BLaER1 treated with 17β-estradiol and CSF1 and Interleukin-3, amounts not matched to agents 10 nM and 100 nM (cell line): ENCODE data around the gene SH2D3A.

Source experiments
- H3K27ac ChIP-seq, 11 experiments: shearing (Covaris generic); formaldehyde crosslinking; 2 replicates each; pipeline ENCODE4 v1.8.1; 2022
- H3K27me3 ChIP-seq, 11 experiments: shearing (Covaris generic); formaldehyde crosslinking; 2 replicates each; pipeline ENCODE4 v1.8.1; 2022
- H3K36me3 ChIP-seq, 11 experiments: shearing (Covaris generic); formaldehyde crosslinking; 2 replicates each; pipeline ENCODE4 v1.8.1; 2022
- H3K4me1 ChIP-seq, 10 experiments: shearing (Covaris generic); formaldehyde crosslinking; 2 replicates each; pipeline ENCODE4 v1.8.1; 2022
- H3K4me2 ChIP-seq, 11 experiments: shearing (Covaris generic); formaldehyde crosslinking; 2 replicates each; pipeline ENCODE4 v1.8.1; 2022
- H3K4me3 ChIP-seq, 10 experiments: shearing (Covaris generic); formaldehyde crosslinking; 2 replicates each; pipeline ENCODE4 v1.8.1; 2022
- H3K9ac ChIP-seq, 11 experiments: shearing (Covaris generic); formaldehyde crosslinking; 2 replicates each; pipeline ENCODE4 v1.8.1; 2022
- H3K9me3 ChIP-seq, 11 experiments: shearing (Covaris generic); formaldehyde crosslinking; replicated peaks in 1 of 11; 2 replicates each; pipeline ENCODE4 v1.8.1; 2022
- H4K20me1 ChIP-seq, 11 experiments: shearing (Covaris generic); formaldehyde crosslinking; 2 replicates each; pipeline ENCODE4 v1.8.1; 2022
- Cebpa-rat ChIP-seq, 11 experiments: shearing (Covaris generic); IDR thresholded peaks; 2 replicates each; pipeline ENCODE4 v1.8.1; 2022

SH2D3A gene

GRCh38 chr19:6716610-6716970 is 50.6 kb downstream of the SH2D3A start:
- Histone ChIP-seq H3K4me3 (no peak overlapping the region), H3K9me3 (no peaks in the 10 kb centered on the region), H3K4me2 (no peak overlapping the region), H4K20me1 (peaks cover 0 to 53% (median 0%) of the 10 kb centered on the region in 11 experiments; a peak in 7 of 22 replicates), H3K27ac (no peak overlapping the region), H3K27me3 (peaks cover 5 to 16% (median 8%) of the 10 kb centered on the region in 11 experiments), H3K36me3 (peaks cover 0 to 51% (median 10%) of the 10 kb centered on the region in 11 experiments; a peak in 12 of 22 replicates), H3K9ac (no peak overlapping the region), H3K4me1 (peaks cover 17 to 30% (median 25%) of the 10 kb centered on the region in 10 experiments)
- no peak for TF ChIP-seq Cebpa-rat (IDR thresholded peaks at IDR 0.05)

GRCh38 chr19:6714749-6715555 is 52.3 kb downstream of the SH2D3A start:
- TF ChIP-seq Cebpa-rat (IDR thresholded peaks at IDR 0.05) = no peak
- Histone ChIP-seq H3K9me3 (no peaks in the 10 kb centered on the region), H3K36me3 (peaks cover 0 to 66% (median 10%) of the 10 kb centered on the region in 11 experiments; a peak in 12 of 22 replicates), H3K27me3 (peaks cover 21 to 33% (median 25%) of the 10 kb centered on the region in 11 experiments), H3K4me1 (peaks cover under 1 to 14% (median 9%) of the 10 kb centered on the region in 10 experiments; a peak in 18 of 20 replicates), H3K9ac (no peak overlapping the region), H4K20me1 (peaks cover 0 to 68% (median 0%) of the 10 kb centered on the region in 11 experiments; a peak in 7 of 22 replicates), H3K4me2 (no peak overlapping the region), H3K4me3 (no peak overlapping the region), H3K27ac (no peak overlapping the region)

GRCh38 chr19:6713773-6714692 is 53.2 kb downstream of the SH2D3A start:
- H3K4me1 ChIP-seq = peaks cover 0 to 5% (median under 1%) of the 10 kb centered on the region in 10 experiments; a peak in 7 of 20 replicates
- no peak overlapping the region for H3K4me2 ChIP-seq
- no peak overlapping the region for H3K27ac ChIP-seq
- H3K36me3 ChIP-seq = peaks cover 0 to 64% (median 10%) of the 10 kb centered on the region in 11 experiments; a peak in 12 of 22 replicates
- H4K20me1 ChIP-seq = peaks cover 0 to 75% (median 0%) of the 10 kb centered on the region in 11 experiments; a peak in 7 of 22 replicates
- H3K9ac ChIP-seq = no peak overlapping the region
- H3K4me3 ChIP-seq = no peak overlapping the region
- H3K9me3 ChIP-seq = no peaks in the 10 kb centered on the region
- peaks cover 21 to 42% (median 34%) of the 10 kb centered on the region in 11 experiments for H3K27me3 ChIP-seq
- TF ChIP-seq Cebpa-rat (IDR thresholded peaks at IDR 0.05) = no peak

- no peak overlapping the region for H3K27ac ChIP-seq
- peaks cover 21 to 52% (median 44%) of the 10 kb centered on the region in 11 experiments for H3K27me3 ChIP-seq
- H3K4me3 ChIP-seq = no peak overlapping the region
- H3K9me3 ChIP-seq = no peaks in the 10 kb centered on the region
- H3K4me1 ChIP-seq = no peaks in the 10 kb centered on the region; a peak in 1 of 20 replicates
- H3K36me3 ChIP-seq = peaks cover 0 to 63% (median 6%) of the 10 kb centered on the region in 11 experiments; a peak in 12 of 22 replicates
- TF ChIP-seq Cebpa-rat (IDR thresholded peaks at IDR 0.05) = no peak
- H4K20me1 ChIP-seq = peaks cover 0 to 80% (median 0%) of the 10 kb centered on the region in 11 experiments; a peak in 7 of 22 replicates
- H3K9ac ChIP-seq = no peak overlapping the region
- H3K4me2 ChIP-seq = no peak overlapping the region
Observed at GRCh38 chr19:6712692-6713670, 54.3 kb downstream of the SH2D3A start.

GRCh38 chr19:6712231-6712630 is 55.0 kb downstream of the SH2D3A start:
- TF ChIP-seq Cebpa-rat (IDR thresholded peaks at IDR 0.05) = no peak

GRCh38 chr19:6711605-6712004 is 55.6 kb downstream of the SH2D3A start:
- Histone ChIP-seq H4K20me1 (peaks cover 0 to 83% (median 0%) of the 10 kb centered on the region in 11 experiments; a peak in 8 of 22 replicates), H3K4me2 (no peak overlapping the region), H3K9me3 (no peaks in the 10 kb centered on the region), H3K27ac (no peak overlapping the region), H3K27me3 (peaks cover 21 to 58% (median 47%) of the 10 kb centered on the region in 11 experiments), H3K4me3 (no peak overlapping the region), H3K36me3 (peaks cover 0 to 61% (median 0%) of the 10 kb centered on the region in 11 experiments; a peak in 10 of 22 replicates), H3K4me1 (no peaks in the 10 kb centered on the region), H3K9ac (no peak overlapping the region)
- no peak for TF ChIP-seq Cebpa-rat (IDR thresholded peaks at IDR 0.05)

More at GRCh38 chr19:6712231-6712630, 55.0 kb downstream of the SH2D3A start:
- Histone ChIP-seq H3K27me3 (peaks cover 21 to 58% (median 47%) of the 10 kb centered on the region in 11 experiments), H3K9me3 (no peaks in the 10 kb centered on the region), H4K20me1 (peaks cover 0 to 85% (median 0%) of the 10 kb centered on the region in 11 experiments; a peak in 8 of 22 replicates), H3K27ac (no peak overlapping the region), H3K9ac (no peak overlapping the region), H3K4me1 (no peaks in the 10 kb centered on the region; a peak in 1 of 20 replicates), H3K4me3 (no peak overlapping the region), H3K4me2 (no peak overlapping the region), H3K36me3 (peaks cover 0 to 62% (median 0%) of the 10 kb centered on the region in 11 experiments; a peak in 10 of 22 replicates)

- Histone ChIP-seq H3K9ac (no peak overlapping the region), H3K36me3 (peaks cover 0 to 67% (median 0%) of the 10 kb centered on the region in 11 experiments; a peak in 10 of 22 replicates), H3K9me3 (no peaks in the 10 kb centered on the region), H3K4me1 (no peaks in the 10 kb centered on the region), H3K27me3 (peaks cover 21 to 58% (median 47%) of the 10 kb centered on the region in 11 experiments), H3K4me3 (no peak overlapping the region), H4K20me1 (peaks cover 0 to 85% (median 0%) of the 10 kb centered on the region in 11 experiments; a peak in 8 of 22 replicates), H3K27ac (no peak overlapping the region), H3K4me2 (no peak overlapping the region)
- no peak for TF ChIP-seq Cebpa-rat (IDR thresholded peaks at IDR 0.05)
Observed at GRCh38 chr19:6711078-6711361, 56.2 kb downstream of the SH2D3A start.
